GM21717 (cell line): ENCODE results near the gene MMP24.
"Not testable (repeated sequence)": the region's sequence is repeated elsewhere in the genome, so short reads cannot be mapped to it uniquely, and the experiment has no call there.

ENCODE experiments used
- ATAC-seq: cut with Tn5 transposase; IDR thresholded peaks from one replicate; pipeline ENCODE4 v1.9.1; 2021; ENCODE audit warnings: mild to moderate bottlenecking, moderate library complexity; ENCODE audit not compliant: unreplicated experiment

The MMP24 gene

DNA sequence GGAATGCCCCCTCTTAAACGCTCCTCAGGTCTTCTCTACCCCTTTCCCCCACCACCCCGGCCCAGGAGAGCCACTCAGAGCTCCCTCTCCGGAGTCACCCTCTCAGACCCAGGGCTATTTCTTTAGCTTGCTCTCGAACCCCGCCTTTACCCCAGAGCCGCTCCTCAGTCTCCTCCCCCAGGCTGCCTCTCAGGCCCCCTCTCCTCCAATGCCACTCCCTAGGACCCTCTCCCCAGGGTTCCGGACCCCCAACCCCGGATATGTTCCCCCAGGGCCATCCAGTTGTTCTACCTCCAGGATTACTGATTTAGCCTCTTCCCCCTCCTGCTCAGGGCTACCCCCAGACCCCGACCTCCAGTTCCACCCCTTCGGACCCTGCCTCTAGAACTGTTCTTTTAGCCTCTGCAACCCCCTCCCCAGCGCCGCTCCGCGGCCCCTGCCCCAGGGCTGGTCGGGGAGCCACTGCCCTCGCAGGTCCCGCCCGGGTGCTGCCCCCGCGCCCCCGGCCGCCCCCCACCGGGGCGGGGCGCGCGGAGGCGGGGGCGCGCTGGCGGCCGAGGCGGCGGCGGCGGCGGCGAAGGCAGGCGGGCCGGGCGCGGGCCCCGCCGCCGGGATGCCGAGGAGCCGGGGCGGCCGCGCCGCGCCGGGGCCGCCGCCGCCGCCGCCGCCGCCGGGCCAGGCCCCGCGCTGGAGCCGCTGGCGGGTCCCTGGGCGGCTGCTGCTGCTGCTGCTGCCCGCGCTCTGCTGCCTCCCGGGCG, at the start of gene MMP24:
Gene MMP24, plus strand, starts transcription at position 565 of the 758 bp plus-strand sequence. Its CDS starts 49 bp downstream, at position 614.
- no peak for ATAC-seq

DNA sequence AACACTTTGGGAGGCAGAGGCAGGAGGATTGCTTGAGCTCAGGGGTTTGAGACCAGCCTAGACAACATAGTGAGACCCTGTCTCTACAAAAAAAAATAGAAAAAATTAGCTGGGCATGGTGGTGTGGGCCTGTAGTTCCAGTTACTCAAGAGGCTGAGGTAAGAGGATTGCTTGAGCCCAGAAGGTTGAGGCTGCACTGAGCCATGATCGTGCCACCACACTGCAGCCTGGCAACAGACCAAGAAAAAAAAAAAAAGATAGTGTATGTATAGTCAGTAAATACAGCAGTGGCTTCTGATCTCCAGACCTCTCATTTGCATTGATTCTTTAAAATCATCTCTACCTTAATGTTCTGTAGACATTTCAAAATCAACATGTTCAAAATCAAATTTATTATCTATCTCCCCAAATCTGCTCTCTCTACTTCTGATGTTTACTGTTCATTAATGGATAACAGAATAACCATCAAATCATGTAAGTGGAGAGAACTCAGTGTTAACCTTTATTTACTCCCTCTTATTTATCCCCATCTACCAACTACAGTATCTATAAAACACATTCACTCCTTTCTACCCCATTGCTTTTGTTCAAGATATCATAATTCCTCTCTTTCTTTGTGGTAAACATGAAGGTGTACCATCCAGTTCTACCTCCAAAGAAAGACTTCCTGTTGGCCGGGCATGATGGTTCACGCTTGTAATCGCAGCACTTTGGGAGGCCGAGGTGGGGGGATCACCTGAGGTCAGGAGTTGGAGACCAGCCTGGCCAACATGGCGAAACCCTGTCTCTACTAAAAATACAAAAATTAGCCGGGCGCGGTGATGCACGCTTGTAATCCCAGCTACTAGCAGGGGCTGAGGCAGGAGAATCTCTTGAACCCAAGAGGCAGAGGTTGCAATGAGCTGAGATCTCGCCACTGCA, 46.9 kb upstream of the MMP24 start:
- no peak for ATAC-seq

DNA sequence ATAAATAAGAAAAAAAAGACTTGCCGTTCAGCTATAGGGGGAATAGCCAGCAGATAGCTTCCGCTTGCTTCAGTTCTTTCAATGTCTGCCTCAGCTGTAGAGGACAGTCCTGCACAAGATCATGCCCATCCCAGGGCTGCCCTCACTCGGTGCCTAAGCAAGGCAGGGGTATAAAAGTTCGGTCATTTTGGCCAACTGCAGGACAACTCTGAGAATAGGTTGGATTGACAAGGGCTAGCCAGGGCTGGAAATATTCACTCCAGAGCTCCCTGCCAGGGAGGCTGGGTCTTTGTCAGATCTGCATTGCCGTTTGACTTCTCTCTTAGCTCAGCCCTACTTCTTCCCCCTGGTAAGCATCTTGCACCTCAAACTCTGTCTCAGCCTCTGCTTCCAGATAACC, 46.2 kb upstream of the MMP24 start:
- no peak for ATAC-seq

DNA sequence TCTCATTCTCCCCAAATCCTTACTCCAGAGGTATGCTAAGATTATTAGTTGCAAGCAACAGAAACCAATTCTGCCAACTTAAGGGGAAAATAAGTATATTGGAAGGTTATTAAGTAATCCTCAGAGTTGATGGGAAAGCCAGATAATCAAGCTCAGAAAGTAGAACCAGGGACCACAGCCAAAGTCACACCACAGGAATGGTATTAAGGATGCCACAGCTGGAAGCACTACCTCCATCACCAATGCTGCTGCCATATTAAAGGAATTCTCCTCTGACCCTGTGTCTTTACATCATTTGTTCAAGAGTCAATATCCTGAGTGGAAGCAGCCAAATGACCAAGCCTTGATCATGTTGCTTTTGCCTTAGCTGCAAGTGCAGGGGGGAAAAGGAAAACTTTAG, 44.8 kb upstream of the MMP24 start:
- no peak for ATAC-seq

DNA sequence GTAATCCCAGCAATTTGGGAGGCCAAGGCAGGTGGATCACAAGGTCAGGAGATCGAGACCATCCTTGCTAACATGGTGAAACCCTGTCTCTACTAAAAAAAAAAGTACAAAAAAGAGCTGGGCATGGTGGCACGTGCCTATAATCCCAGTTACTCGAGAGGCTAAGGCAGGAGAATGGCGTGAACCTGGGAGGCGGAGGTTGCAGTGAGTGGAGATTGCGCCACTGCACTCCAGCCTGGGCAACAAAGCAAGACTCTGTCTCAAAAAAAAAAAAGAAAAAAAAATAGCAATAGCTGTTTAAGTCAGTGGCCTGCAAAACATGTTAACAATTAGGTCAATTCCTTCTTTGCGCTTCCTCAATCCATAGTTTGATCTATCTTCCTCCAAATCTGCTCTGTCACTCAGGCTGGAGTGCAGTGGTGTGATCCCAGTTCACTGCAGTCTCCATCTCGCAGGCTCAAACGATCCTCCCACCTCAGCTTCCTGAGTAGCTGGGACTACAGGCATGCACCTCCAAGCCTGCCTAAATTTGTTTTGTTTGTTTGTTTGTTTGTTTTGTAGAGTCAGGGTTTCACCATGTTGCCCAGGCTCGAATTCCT, 39.7 kb upstream of the MMP24 start:
- ATAC-seq: not testable (repeated sequence)

DNA sequence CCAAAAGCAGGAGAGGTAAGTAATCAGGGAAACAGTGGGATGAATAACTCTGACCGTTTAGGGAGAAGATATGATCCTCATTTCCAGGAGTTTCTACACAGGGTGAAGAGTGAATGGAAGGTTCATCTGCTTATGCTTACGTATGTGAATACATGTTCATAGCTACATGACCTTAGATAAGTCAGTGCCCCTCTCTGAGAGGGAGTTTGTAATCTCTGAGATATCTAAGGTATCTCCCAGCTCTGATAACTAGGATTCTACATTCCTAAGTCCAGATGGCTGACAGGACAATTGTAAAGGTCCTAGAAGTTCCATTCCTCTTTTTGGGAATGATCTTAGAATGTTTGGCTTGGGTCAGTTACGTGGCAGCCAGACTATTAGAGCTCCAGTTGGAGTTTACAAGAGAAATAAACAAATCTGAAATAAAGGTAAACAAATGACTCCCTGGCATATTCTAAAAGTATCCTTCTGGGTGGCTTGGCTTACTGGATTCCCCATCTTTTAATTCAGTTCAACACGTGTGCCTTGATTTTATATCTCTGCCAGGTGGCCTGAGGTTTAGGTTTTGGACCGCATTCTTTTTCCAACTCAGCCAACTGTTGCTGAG, 38.8 kb upstream of the MMP24 start:
- no peak for ATAC-seq

DNA sequence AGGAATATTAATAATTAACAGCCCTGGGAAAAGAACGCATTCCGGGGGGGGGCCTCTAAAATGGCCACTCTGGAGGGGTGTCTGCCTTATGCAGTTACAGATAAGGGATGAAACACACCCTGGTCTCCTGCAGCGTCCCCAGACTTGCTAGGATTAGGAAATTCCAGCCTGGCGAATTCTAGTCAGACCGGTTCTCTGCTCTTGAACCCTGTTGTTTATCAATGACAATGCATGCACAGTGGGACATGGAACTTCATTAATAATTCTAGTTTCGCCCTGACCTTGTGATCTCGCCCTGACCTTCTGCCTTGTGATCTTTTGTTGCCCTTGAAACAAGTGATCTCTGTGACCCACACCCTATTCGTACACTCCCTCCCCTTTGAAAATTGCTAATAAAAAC, 37.3 kb upstream of the MMP24 start:
- not testable (repeated sequence) for ATAC-seq

DNA sequence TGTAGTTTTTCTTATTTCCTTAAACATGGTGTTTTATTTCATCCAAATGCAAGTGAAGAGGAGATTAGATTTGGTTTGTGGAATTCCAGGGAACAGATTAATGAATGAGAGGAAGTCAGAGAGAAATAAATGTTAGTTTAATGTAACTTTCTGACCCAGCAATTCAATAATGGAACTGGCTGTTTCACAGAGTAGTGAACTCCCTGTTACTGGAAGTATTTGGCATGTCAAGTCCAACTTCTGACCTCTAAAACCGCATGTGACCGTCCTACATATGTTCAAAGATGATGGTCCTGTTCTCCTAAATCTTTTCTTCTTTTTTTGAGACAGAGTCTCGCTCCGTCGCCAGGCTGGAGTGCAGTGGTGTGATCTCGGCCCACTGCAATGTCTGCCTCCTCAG, 35.9 kb upstream of the MMP24 start:
- no peak for ATAC-seq

DNA sequence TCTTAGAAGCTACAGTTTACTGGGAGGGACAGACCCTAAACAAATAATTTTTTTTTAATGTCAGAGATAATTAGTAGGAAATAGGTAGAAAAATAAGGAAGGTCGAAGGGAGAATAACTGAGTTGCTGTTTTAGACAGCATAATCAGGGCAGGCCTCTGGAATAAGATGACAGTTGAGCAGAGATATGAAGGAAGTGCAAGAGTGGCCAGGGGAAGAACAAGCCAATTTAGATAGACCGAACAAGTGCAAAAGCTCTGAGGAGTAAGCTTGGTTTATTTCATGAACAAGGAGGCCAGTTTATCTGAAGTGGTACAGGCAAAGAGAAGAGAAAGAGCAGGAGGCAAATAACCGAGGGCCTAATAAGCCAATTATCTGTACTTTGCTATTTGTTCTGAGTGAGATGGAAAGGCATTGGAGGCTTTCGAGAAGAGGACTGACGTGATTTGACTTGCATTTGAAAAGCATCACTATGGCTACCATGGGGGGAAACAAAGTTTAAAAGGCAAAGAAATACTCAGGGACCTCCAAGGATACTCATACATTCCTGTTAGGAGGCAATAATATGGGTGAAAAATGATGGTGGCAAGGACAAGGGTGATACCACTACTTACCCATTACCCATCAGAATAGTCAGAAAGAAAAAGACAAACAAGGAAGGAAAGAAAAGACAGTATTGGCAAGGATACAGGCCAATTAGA, 34.9 kb upstream of the MMP24 start:
- no peak for ATAC-seq

DNA sequence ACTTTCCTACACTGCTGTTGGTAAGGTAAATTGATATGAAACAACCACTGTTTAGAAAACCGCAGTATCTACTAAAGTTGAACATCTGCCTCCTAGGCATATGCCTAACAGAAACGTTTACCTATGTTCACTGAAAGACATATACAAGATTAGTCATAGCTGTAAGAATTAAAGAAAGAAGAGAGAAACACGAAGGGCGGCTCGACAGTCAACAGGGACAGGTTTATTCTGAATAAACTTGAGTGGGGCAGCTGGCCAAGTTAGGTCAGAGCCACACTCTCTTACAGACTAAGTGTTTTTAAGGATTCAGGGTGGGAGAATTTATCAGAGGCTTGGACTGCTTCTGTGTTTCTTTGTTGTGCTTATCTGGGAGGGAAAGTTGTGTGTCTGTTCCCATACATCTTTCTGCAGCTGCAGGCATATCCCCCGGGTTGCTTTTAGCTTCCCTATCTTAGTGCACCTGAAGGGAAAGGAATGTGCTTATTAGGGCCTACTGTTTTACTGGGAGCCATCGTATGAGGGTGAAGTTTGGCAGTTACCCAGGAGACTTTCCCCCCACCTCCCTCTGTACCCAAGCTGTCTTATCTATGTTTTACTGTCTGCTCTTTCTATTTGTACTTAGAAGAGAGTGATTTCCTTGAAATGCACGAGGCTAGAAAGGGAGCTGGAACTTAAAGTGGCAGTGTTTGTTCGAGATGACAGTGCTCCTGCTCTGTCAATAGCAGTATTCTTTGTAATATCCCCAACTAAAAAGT, 34.2 kb upstream of the MMP24 start:
- no peak for ATAC-seq

DNA sequence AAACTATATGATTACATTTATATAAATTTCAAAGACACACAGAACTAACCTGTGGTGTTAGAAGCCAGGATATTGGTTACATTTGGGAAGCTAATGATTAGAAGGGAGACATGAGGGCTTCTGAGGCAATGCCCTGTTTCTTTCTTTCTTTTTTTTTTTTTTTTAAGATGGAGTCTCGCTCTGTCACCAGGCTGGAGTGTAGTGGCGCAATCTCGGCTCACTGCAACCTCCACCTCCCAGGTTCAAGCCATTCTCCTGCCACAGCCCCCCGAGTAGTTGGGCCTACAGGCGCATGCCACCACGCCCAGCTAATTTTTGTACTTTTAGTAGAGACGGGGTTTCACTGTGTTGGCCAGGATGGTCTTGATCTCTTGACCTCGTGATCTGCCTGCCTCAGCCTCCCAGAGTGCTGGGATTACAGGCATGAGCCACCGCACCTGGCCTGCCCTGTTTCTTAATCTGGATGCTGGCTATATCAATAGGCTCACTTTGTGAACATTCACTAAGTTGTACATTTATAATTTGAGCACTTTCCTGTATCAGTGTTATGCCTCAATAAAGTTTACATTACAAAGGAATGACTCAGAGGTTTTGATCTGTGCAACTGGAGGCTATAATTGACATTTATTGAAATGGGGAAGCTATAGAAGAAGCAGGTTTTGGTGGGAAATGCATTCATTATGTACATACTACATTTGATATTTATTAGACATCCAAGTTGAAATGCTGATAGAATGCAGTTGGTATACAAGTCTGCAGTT, 33.3 kb upstream of the MMP24 start:
- not testable (repeated sequence) for ATAC-seq

DNA sequence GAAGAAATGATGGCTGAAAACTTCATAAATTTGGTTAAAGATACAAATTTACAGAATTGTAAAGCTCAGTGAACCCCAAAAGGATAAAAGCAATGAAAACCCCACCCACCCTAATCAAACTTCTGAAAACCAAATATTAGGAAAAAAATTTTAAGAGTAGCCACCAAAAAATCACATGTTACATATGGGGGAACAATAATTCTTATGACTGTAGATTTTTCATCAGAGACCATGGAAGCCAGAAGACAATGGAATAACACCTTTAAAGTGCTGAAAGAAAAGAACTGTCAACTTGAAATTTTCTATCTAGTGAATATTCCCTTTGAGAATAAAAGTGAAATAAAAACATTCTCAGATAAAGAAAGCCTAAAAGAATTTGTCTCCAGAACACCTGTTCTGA, 30.2 kb upstream of the MMP24 start:
- no peak for ATAC-seq

DNA sequence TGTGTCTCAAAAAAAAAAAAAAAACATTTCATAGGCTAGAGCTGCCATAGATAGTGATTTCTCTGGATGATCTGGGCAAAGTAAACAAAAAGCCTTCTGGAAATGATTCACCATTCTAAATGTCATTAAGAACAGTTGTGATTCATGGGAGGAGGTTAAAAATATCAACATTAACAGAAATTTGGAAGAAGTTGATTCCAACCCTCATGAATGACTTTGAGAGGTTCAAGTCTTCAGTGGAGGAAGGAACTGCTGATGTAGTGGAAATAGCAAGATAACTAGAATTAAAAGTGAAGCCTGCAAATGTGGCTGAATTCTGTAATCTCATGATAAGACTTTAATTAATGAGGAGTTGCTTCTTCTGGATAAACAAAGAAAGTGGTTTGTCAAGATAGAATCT, 26.8 kb upstream of the MMP24 start:
- ATAC-seq: no peak

DNA sequence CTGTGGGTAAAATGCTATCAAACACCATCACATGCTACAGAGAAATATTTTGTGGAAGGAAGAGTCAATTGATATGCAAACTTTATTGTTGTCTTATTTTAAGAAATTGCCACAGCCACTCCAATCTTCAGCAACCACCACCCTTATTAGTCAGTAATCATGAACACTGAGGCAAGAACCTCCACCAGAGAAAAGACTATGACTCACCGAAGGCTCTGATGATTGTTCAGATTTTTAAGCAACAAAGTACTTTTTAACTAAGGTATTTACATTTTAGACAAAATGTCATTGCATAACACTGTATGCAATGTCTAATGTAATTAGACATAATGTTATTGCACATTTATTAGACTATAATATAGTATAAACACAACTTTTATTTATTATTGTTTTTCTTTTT, 26.2 kb upstream of the MMP24 start:
- no peak for ATAC-seq

DNA sequence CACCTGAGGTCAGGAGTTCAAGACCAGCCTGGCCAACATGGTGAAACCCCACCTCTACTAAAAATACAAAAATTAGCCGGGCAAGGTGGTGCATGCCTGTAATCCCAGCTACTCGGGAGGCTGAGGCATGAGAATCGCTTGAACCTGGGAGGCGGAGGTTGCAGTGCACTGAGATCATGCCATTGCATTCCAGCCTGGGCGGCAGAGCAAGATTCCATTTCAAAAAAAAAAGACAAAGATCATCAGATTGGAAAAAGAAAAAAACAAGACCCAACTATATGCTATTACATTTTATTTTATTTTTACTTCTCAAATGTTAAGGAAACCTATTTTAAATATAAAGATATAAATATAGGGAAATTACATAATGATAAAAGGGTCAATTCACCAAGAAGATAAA, 25.0 kb upstream of the MMP24 start:
- not testable (repeated sequence) for ATAC-seq

DNA sequence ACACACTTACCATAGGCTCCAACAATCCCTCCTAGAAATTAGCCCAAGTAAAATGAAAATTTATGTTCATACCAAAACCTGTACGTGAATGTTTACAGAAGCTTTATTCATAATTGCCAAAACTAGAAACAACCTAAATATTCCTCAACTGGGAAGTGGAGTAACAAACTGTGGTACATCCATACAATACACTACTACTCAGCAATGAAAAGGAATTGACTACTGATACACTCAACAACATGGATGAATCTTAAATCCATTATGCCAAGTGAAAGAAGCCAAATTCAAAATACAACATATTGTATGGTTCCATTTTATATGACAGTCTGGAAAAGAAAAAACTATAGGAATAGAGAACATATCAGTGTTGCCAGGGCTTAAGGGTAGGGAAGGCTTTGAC, 19.7 kb upstream of the MMP24 start:
- ATAC-seq: no peak

DNA sequence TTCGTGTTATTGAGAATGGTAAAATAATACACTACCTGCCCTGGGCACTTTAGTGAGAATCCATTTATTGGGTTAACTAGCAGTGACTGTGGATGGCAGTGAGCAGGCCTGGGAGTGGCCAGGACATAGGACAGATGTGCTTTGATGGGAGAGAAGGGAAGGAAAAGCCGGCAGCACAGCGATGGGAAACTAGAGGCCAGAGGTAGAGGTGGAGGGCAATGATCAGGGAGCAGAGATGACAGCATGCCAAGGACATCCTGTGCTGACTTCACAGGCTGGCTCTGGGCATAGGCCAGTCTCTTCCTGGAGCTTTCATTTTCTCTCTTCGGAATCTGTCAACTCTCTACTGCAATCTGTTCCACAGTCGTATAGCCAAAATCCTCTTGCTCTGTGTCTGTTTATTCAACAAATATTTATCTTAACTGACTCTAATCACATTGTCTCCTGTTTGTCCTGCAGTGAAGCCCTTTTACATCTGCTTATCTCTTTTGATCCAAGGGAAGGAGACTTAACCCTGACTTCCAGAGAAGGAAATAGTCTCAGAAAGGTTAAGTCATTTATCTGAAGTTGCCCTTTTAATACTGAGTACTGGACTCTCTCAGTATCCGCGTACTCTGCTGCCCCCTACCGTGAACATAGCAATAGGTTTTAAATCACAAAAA, 18.4 kb upstream of the MMP24 start:
- ATAC-seq: no peak

DNA sequence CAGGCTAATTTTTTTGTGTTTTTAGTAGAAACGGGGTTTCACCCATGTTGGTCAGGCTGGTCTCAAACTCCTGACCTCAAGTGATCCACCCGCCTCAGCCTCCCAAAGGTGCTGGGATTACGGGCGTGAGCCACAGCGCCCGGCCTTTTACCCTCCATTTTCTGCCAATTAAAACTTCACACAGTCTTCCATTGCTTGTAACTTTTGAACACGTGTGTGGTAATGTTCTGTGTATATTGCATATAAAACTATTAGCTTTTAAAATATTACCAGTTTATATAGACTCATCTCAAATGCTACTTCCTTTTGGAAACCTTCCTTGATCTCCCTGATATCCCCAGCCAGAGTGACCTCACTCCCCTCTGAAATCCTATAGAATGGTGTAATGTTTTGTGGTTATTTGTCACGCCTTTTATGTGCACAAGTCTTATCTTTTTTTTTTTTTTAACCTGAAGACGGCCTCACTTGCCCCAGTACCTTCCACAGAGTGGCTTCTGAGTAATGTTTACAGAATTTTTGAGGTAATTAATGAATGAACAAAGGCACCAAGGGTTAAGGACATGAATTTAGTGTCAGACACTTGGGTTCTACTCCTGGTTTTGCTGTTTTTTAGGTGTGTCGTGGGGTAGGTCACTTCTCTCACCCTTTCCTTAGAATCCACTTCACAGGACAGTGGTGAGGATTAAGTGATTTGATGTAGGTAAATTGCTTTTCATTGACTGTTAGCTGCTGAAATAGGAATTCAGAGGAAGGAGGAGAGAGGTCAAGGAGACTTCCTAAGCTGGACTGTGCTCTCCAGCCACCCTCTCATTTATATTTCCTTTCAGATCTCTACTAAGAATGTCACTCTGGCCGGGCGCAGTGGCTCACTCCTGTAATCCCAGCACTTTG, 11.2 kb upstream of the MMP24 start:
- ATAC-seq: no peak
